GM12878 (cell line): ENCODE data around the gene SLC25A13. TPM values are rescaled to one million over a fixed set of nuclear protein-coding genes. Genes with fewer than 3 reads are reported as not detected.

Experiments
- ATAC-seq: fragments of 200-7000 bp; cut with Tn5 transposase; 3 replicates; pipeline ENCODE4 v1.9.1; 2020; ENCODE audit warnings: mild to moderate bottlenecking, moderate library complexity
- BruUV-seq: library from RNA; stranded (reverse); fragments of 400-500 nt; replicated peaks from 2 replicates; lab custom pipeline; 2021; lab: Mats Ljungman, UMichigan
- CTCF ChIA-PET: fragments of 300-600 bp; sonication (Branson Sonifier 250); formaldehyde crosslinking; extraction: SDS; loops from one replicate; lab custom pipeline; 2021; ENCODE audit warnings: inconsistent platforms; lab: Yijun Ruan, JAX
- POLR2A ChIA-PET: fragments of 350-600 bp; formaldehyde crosslinking; extraction: SDS; loops from one replicate; lab custom pipeline; 2021; ENCODE audit warnings: inconsistent platforms; lab: Charles Lee
- RAD21 ChIA-PET: fragments of 300-600 bp; sonication (Branson Sonifier 250); formaldehyde crosslinking; loops from one replicate; lab custom pipeline; 2023; ENCODE audit warnings: antibody characterized with exemption; ENCODE audit not compliant: unreplicated experiment; lab: Charles Lee
- SMC1A ChIA-PET: fragments of 300-600 bp; sonication (Branson Sonifier 250); formaldehyde crosslinking; loops from one replicate; lab custom pipeline; 2023; ENCODE audit not compliant: unreplicated experiment, uncharacterized antibody; lab: Charles Lee
- DNase-seq: peaks from one replicate; pipeline ENCODE4 v3.0.0-alpha.2; 2011; ENCODE audit warnings: low read depth, low spot score
- FAIRE-seq: peaks from 3 replicates; lab custom pipeline; 2011; peaks lifted over from hg19 to GRCh38; lab: Jason Lieb, UNC
- H2AFZ ChIP-seq: 2 replicates; pipeline ENCODE4 v1.6.0; 2011; ENCODE audit warnings: low read depth, low read length, control low read depth; ENCODE audit not compliant: control insufficient read depth
- H3K27ac ChIP-seq: 2 replicates; pipeline ENCODE4 v1.5.1; 2011; ENCODE audit warnings: control low read depth; ENCODE audit not compliant: control insufficient read depth, insufficient read depth
- H3K27me3 ChIP-seq, 2 experiments: replicated peaks in 1 of 2; 2 replicates each; pipeline versions ENCODE4 v1.6.0 to v1.6.1; 2011; ENCODE audit warnings: low read length in 1 of 2; ENCODE audit not compliant: control insufficient read depth in 2 of 2, insufficient read depth in 2 of 2
- H3K36me3 ChIP-seq, 2 experiments: 2 replicates each; pipeline ENCODE4 v1.5.1; 2011; ENCODE audit warnings: low read length in 1 of 2; ENCODE audit not compliant: control insufficient read depth in 2 of 2, insufficient read depth in 2 of 2
- H3K4me1 ChIP-seq: 2 replicates; pipeline ENCODE4 v1.6.1; 2011; ENCODE audit warnings: mild to moderate bottlenecking, low read length, moderate library complexity, mixed read lengths; ENCODE audit not compliant: control insufficient read depth, insufficient read depth
- H3K4me2 ChIP-seq: 2 replicates; pipeline ENCODE4 v1.6.0; 2011; ENCODE audit warnings: control low read depth; ENCODE audit not compliant: control insufficient read depth, insufficient read depth
- H3K4me3 ChIP-seq: fragments of 200-600 bp; sonication (generic); 2 replicates; pipeline ENCODE4 v1.5.1; 2016
- H3K79me2 ChIP-seq: 2 replicates; pipeline ENCODE4 v1.6.0; 2011; ENCODE audit warnings: low read length; ENCODE audit not compliant: control insufficient read depth, insufficient read depth
- H3K9ac ChIP-seq: 2 replicates; pipeline ENCODE4 v1.8.0; 2011; ENCODE audit warnings: low read length, control low read depth, mixed read lengths; ENCODE audit not compliant: control insufficient read depth, insufficient read depth
- H3K9me3 ChIP-seq: replicated peaks from 3 replicates; pipeline ENCODE4 v1.5.1; 2011; ENCODE audit warnings: mild to moderate bottlenecking, low read length; ENCODE audit not compliant: control insufficient read depth, insufficient read depth
- H4K20me1 ChIP-seq: 2 replicates; pipeline ENCODE4 v1.6.0; 2011; ENCODE audit not compliant: control insufficient read depth, insufficient read depth
- CHD1 ChIP-seq: IDR thresholded peaks from 2 replicates; pipeline ENCODE4 v1.6.1; 2012; ENCODE audit warnings: low read depth, low read length, improper control_type of control experiment
- FOXK2 ChIP-seq: fragments of 450-650 bp; IDR thresholded peaks from 2 replicates; pipeline ENCODE4 v1.6.1; 2017; ENCODE audit warnings: mild to moderate bottlenecking, moderate library complexity
- GATAD2B ChIP-seq: fragments of 450-650 bp; conservative IDR thresholded peaks from 2 replicates; pipeline ENCODE4 v1.6.1; 2017; ENCODE audit warnings: low read depth, mild to moderate bottlenecking, moderate library complexity
- HDAC6 ChIP-seq: fragments of 200-600 bp; sonication (generic); IDR thresholded peaks from one replicate; pipeline ENCODE4 v1.8.0; 2017; ENCODE audit warnings: antibody characterized with exemption; ENCODE audit not compliant: unreplicated experiment
- IRF5 ChIP-seq: fragments of 450-650 bp; IDR thresholded peaks from 2 replicates; pipeline ENCODE4 v1.6.1; 2017; ENCODE audit warnings: borderline replicate concordance
- LARP7 ChIP-seq: fragments of 450-650 bp; IDR thresholded peaks from 2 replicates; pipeline ENCODE4 v1.6.1; 2017; ENCODE audit warnings: mild to moderate bottlenecking
- MEF2B ChIP-seq: fragments of 450-650 bp; IDR thresholded peaks from 2 replicates; pipeline ENCODE4 v1.6.1; 2018; ENCODE audit warnings: mild to moderate bottlenecking, moderate library complexity; ENCODE audit not compliant: partially characterized antibody, poor library complexity, severe bottlenecking
- PAX8 ChIP-seq: fragments of 450-650 bp; IDR thresholded peaks from 2 replicates; pipeline ENCODE4 v1.6.1; 2017; ENCODE audit warnings: mild to moderate bottlenecking, moderate library complexity
- POLR2AphosphoS5 ChIP-seq: IDR thresholded peaks from 2 replicates; pipeline ENCODE4 v1.6.1; 2011; ENCODE audit warnings: mild to moderate bottlenecking, low read length, inconsistent platforms
- POU2F2 ChIP-seq: IDR thresholded peaks from 3 replicates; pipeline ENCODE4 v1.6.1; 2011; ENCODE audit warnings: low read depth, mild to moderate bottlenecking, low read length, borderline replicate concordance
- REST ChIP-seq: IDR thresholded peaks from 2 replicates; pipeline ENCODE4 v1.6.1; 2012; ENCODE audit warnings: mild to moderate bottlenecking, low read depth, low read length
- RFX5 ChIP-seq: IDR thresholded peaks from 2 replicates; pipeline ENCODE4 v1.6.1; 2011; ENCODE audit warnings: low read depth, low read length, improper control_type of control experiment
- SIN3A ChIP-seq: IDR thresholded peaks from 2 replicates; pipeline ENCODE4 v1.6.1; 2012; ENCODE audit warnings: low read depth, low read length, improper control_type of control experiment
- TCF7 ChIP-seq: IDR thresholded peaks from 2 replicates; pipeline ENCODE4 v1.6.1; 2014; ENCODE audit warnings: antibody characterized with exemption, borderline replicate concordance
- USF2 ChIP-seq: IDR thresholded peaks from 2 replicates; pipeline ENCODE4 v1.6.1; 2011; ENCODE audit warnings: low read depth, low read length, improper control_type of control experiment, borderline replicate concordance
- WGBS: methylation state at CpG from one replicate; pipeline ENCODE4 v1.1.6; 2016; ENCODE audit warnings: low lambda C conversion rate; ENCODE audit not compliant: insufficient replicate concordance, insufficient coverage; ENCODE audit errors: missing lambda C conversion rate; 5-methylcytosine and 5-hydroxymethylcytosine counted together
- in situ Hi-C: fragments of 300-500 bp; cut with MboI; formaldehyde crosslinking; loops from 9 replicates; pipeline ENCODE4 v1.14.3; 2018; ENCODE audit warnings: mixed read lengths
- intact Hi-C: fragments of 100-400 bp; cut with micrococcal nuclease; formaldehyde crosslinking; loops from one replicate; pipeline ENCODE4 v1.14.2; 2022; ENCODE audit not compliant: unreplicated experiment
- polyA plus RNA-seq, 11 experiments: library from polyadenylated mRNA; depleted of rRNA in 4 of 11; unstranded in 6 of 11; stranded (reverse) in 5 of 11; fragments of >200 nt; fragmentation: Nextera tagmentation in 4 of 11; fragmentation: Illumina TruSeq in 1 of 11; extraction: Ambion mirVana in 4 of 11; extraction: Trizol in 1 of 11; gene quantifications; 1 replicate in 1 of 11; 2 replicates in 10 of 11; pipeline versions ENCODE4 v1.2.1 to v1.2.3, GENCODE V29; 2011 to 2016; ENCODE audit warnings: inconsistent platforms in 2 of 11, missing spikeins in 2 of 11, low read depth in 1 of 11
- total RNA-seq, 4 experiments: library from RNA; depleted of rRNA in 3 of 4; stranded (reverse); fragments of >200 nt in 3 of 4; fragmentation: Illumina TruSeq in 1 of 4; extraction: Trizol in 1 of 4; gene quantifications; 2 replicates each; pipeline versions ENCODE4 v1.2.1 to v1.2.3, GENCODE V29; 2013 to 2021
- TF ChIP-seq, protein P1 (sequence below): fragments of 450-650 bp; IDR thresholded peaks from 2 replicates; pipeline ENCODE4 v1.6.1; 2017; ENCODE audit warnings: mild to moderate bottlenecking

The SLC25A13 gene
- total and polyA plus RNA-seq, 10 of the 15 experiments (the other 5 are each of a cell fraction or from before 2014, with no cell fraction given) = 7.0 to 24.7 (median 18.6) TPM

- BruUV-seq = no TSS peak
- Histone ChIP-seq H3K4me1 (no peaks in the 10 kb centered on the region), H3K4me2 (no peak overlapping the region), H3K79me2 (no peaks in the 10 kb centered on the region), H2AFZ (no peak overlapping the region), H4K20me1 (no peaks in the 10 kb centered on the region), H3K27ac (no peak overlapping the region), H3K9ac (no peak overlapping the region), H3K9me3 (no peaks in the 10 kb centered on the region), H3K36me3 (no peaks in the 10 kb centered on the region), H3K27me3 (no peaks in the 10 kb centered on the region), H3K4me3 (no peak overlapping the region)
- ChIA-PET POLR2A (no interaction called here), CTCF (no interaction called here), RAD21 (no interaction called here), SMC1A (no interaction called here)
- in situ Hi-C loops (no loop called here), intact Hi-C loops (no loop called here)
- DNase-seq = no peak
- FAIRE-seq = no peak
- TF ChIP-seq MEF2B (no peak), PAX8 (no peak), TCF7 (no peak), REST (no peak), USF2 (no peak), SIN3A (no peak), FOXK2 (no peak), LARP7 (no peak), CHD1 (no peak), HDAC6 (no peak), RFX5 (no peak), GATAD2B (no peak), IRF5 (no peak), POLR2AphosphoS5 (no peak), POU2F2 (no peak)
- TF ChIP-seq, protein P1, sequence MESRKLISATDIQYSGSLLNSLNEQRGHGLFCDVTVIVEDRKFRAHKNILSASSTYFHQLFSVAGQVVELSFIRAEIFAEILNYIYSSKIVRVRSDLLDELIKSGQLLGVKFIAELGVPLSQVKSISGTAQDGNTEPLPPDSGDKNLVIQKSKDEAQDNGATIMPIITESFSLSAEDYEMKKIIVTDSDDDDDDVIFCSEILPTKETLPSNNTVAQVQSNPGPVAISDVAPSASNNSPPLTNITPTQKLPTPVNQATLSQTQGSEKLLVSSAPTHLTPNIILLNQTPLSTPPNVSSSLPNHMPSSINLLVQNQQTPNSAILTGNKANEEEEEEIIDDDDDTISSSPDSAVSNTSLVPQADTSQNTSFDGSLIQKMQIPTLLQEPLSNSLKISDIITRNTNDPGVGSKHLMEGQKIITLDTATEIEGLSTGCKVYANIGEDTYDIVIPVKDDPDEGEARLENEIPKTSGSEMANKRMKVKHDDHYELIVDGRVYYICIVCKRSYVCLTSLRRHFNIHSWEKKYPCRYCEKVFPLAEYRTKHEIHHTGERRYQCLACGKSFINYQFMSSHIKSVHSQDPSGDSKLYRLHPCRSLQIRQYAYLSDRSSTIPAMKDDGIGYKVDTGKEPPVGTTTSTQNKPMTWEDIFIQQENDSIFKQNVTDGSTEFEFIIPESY = no peak
- ATAC-seq = no peak
- 47% methylated on average over 6 of the region's 6 CpGs for WGBS
Observed at GRCh38 chr7:96090756-96091155, 231.1 kb downstream of the SLC25A13 start.
